Measurements from ENCODE around the gene NSDHL. TPM values are rescaled to one million over a fixed set of nuclear protein-coding genes. Genes with fewer than 3 reads are reported as not detected.

The NSDHL gene
- total RNA-seq, 1 experiment from 2014 or later: 24.7 TPM

GRCh38 chrX:152866386-152866785 lies 35.5 kb downstream of the NSDHL start:
- Histone ChIP-seq H3K27me3 (no peaks in the 10 kb centered on the region), H3K4me1 (no peaks in the 10 kb centered on the region), H3K4me3 (no peak overlapping the region), H3K36me3 (no peaks in the 10 kb centered on the region), H3K9me3 (replicated peaks) (no peaks in the 10 kb centered on the region), H3K27ac (no peak overlapping the region)
- DNase-seq: no peak

DNA sequence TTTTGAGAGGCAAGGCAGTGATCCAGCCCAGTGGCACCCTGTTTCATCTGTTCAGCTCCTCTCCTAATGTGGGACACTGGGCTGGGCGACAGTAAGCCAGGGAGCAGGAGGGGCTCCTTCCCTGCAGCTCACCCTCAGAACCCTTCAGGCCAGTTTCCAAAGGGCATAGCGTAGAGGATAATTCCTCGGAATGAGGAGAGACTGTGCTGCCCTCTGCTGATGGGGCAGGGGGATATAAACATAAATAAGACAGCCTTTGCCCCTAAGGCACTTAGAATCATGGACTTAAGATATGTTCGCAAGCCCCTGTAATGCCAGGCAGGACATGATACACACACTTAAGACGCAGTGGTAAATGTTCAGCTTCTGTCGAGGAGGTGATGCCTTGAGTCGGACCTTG lies 39.1 kb downstream of the NSDHL start:
- Histone ChIP-seq H3K36me3 (no peaks in the 10 kb centered on the region), H3K4me3 (no peak overlapping the region), H3K27me3 (no peaks in the 10 kb centered on the region), H3K9me3 (replicated peaks) (no peaks in the 10 kb centered on the region), H3K27ac (no peak overlapping the region), H3K4me1 (no peaks in the 10 kb centered on the region)
- no peak for DNase-seq

DNA sequence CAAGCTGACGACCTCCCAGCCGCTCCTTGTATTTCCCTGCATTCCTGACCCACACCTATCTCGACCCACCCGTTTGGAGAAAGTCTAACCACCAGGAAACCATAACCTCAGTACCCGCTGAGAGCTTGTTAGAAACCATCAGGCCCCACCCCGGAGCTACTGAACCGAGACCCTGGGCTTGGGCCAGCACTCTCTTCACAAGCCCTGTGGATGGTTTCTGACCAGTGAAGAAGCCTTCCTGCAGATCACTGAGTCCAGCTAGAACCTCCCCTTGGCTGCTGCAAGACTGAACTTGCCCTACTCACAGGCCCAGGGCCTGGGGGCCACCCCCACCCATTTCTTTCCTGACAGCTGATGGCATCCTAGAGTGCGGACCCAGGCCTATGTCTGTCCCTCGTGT lies 40.4 kb downstream of the NSDHL start:
- Histone ChIP-seq H3K27me3 (no peaks in the 10 kb centered on the region), H3K27ac (no peak overlapping the region), H3K9me3 (replicated peaks) (no peaks in the 10 kb centered on the region), H3K36me3 (no peaks in the 10 kb centered on the region), H3K4me3 (no peak overlapping the region), H3K4me1 (no peaks in the 10 kb centered on the region)
- no peak for DNase-seq

GRCh38 chrX:152872522-152872921 lies 41.7 kb downstream of the NSDHL start:
- Histone ChIP-seq H3K4me1 (no peaks in the 10 kb centered on the region), H3K36me3 (no peaks in the 10 kb centered on the region), H3K27me3 (no peaks in the 10 kb centered on the region), H3K4me3 (no peak overlapping the region), H3K27ac (no peak overlapping the region), H3K9me3 (replicated peaks) (no peaks in the 10 kb centered on the region)
- DNase-seq: no peak

- Histone ChIP-seq H3K4me1 (no peaks in the 10 kb centered on the region), H3K27me3 (no peaks in the 10 kb centered on the region), H3K4me3 (no peak overlapping the region), H3K9me3 (replicated peaks) (no peaks in the 10 kb centered on the region), H3K36me3 (no peaks in the 10 kb centered on the region), H3K27ac (no peak overlapping the region)
- DNase-seq: no peak
These were observed 42.5 kb downstream of the NSDHL start for GRCh38 chrX:152873361-152873760.

DNA sequence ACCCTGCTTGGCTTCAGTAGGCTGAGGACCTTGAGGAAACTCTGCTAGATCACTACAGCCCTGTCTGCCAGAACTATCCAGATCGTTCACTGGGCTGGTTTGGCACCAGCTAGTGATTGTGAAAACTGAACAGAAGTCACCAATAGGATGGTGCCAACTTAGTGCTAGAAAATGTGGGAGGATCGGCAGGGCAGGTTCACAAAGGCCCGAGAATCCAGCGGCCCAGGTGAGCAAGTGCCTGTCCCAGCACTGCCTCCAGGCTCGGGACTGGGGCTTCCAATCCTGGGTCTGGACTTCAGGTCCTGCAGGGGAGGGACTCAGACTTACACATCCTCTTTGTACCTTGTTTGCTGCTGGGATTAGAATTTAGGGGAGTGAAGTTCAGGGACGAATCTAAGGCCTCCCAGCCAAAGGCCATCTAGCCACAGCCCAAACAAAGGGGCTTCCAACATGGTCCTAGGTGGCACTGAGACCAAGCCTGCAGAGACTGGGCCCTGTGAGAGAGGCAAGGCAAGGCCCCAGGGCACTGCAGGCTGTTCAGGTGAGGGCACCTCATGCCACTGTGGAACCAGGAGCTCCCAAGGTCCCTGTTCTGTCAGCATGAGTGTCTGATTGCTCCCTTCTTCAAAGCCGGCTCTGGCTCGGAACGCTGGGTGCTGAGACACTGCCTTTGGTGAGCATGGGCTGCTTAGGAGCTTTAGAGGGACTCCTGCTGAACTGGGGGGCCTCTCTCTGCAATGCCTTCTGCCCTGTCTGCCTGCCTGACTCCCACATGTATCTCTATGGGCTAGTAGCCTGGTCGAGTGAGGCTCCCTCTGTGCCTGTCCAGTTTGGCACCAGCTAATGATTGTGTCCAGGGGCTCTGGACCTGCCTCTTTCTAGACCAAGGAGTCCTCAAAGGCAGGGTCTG lies 46.3 kb downstream of the NSDHL start:
- H3K27me3 ChIP-seq: no peaks in the 10 kb centered on the region
- DNase-seq: no peak
- no peaks in the 10 kb centered on the region for H3K36me3 ChIP-seq
- no peak overlapping the region for H3K4me3 ChIP-seq
- no peaks in the 10 kb centered on the region for H3K4me1 ChIP-seq
- no peak overlapping the region for H3K27ac ChIP-seq
- no peaks in the 10 kb centered on the region for H3K9me3 ChIP-seq (replicated peaks)

DNA sequence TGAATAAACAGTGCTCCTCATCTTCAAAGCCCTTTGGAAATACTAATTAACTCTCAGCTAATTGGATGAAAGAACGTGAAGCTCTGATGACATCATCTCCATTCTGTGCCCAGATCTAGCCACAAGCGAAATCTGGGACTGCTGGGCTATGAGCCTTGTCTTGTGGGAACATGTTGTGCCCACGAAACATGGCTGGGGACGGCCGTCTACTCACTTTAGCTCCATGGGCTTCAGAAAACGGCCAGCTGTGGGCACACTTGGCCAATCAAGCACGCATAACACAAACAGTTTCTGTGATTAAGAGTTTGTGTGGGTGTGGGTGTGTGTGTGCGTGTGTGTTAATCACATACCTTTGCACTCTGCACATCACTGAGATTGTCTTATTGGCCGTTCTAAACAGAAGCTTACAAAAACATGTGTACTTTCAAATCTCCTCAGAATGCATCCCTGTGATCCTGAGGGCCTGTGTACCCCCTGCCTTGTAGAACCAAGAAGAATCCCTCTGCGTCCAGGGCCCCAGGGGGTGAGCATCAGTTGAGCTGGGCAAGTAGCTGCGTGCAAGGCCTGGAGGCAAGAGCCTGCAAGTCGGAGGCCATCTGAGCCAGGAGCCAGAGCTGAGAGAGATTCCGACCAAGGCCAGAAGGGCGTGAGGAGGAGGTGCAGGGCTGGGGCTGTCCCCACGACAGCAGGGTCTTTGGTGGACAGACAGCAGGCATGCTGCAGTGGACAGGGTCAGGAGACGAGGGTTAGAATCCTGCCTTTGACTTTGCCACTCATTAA lies 48.3 kb downstream of the NSDHL start:
- H3K4me1 ChIP-seq: no peaks in the 10 kb centered on the region
- no peaks in the 10 kb centered on the region for H3K9me3 ChIP-seq (replicated peaks)
- H3K27me3 ChIP-seq: no peaks in the 10 kb centered on the region
- no peak overlapping the region for H3K27ac ChIP-seq
- DNase-seq: no peak
- no peaks in the 10 kb centered on the region for H3K36me3 ChIP-seq
- no peak overlapping the region for H3K4me3 ChIP-seq

GRCh38 chrX:152881289-152881688 lies 50.4 kb downstream of the NSDHL start:
- Histone ChIP-seq H3K27ac (no peak overlapping the region), H3K36me3 (no peaks in the 10 kb centered on the region), H3K4me1 (no peaks in the 10 kb centered on the region), H3K9me3 (replicated peaks) (no peaks in the 10 kb centered on the region), H3K27me3 (no peaks in the 10 kb centered on the region), H3K4me3 (no peak overlapping the region)
- no peak for DNase-seq

- no peaks in the 10 kb centered on the region for H3K27me3 ChIP-seq
- no peak overlapping the region for H3K27ac ChIP-seq
- H3K9me3 ChIP-seq (replicated peaks): no peaks in the 10 kb centered on the region
- no peaks in the 10 kb centered on the region for H3K4me1 ChIP-seq
- no peaks in the 10 kb centered on the region for H3K36me3 ChIP-seq
- DNase-seq: no peak
- no peak overlapping the region for H3K4me3 ChIP-seq
These were observed 53.3 kb downstream of the NSDHL start for GRCh38 chrX:152884171-152884570.

GRCh38 chrX:152886716-152887115 lies 55.9 kb downstream of the NSDHL start:
- no peak overlapping the region for H3K27ac ChIP-seq
- no peaks in the 10 kb centered on the region for H3K4me1 ChIP-seq
- H3K4me3 ChIP-seq: no peak overlapping the region
- H3K27me3 ChIP-seq: no peaks in the 10 kb centered on the region
- no peaks in the 10 kb centered on the region for H3K9me3 ChIP-seq (replicated peaks)
- no peak for DNase-seq
- H3K36me3 ChIP-seq: no peaks in the 10 kb centered on the region

- H3K36me3 ChIP-seq: no peaks in the 10 kb centered on the region
- no peaks in the 10 kb centered on the region for H3K27me3 ChIP-seq
- no peaks in the 10 kb centered on the region for H3K4me1 ChIP-seq
- DNase-seq: no peak
- no peak overlapping the region for H3K4me3 ChIP-seq
- no peaks in the 10 kb centered on the region for H3K9me3 ChIP-seq (replicated peaks)
- H3K27ac ChIP-seq: no peak overlapping the region
These were observed 61.6 kb downstream of the NSDHL start for GRCh38 chrX:152892499-152892898.

DNA sequence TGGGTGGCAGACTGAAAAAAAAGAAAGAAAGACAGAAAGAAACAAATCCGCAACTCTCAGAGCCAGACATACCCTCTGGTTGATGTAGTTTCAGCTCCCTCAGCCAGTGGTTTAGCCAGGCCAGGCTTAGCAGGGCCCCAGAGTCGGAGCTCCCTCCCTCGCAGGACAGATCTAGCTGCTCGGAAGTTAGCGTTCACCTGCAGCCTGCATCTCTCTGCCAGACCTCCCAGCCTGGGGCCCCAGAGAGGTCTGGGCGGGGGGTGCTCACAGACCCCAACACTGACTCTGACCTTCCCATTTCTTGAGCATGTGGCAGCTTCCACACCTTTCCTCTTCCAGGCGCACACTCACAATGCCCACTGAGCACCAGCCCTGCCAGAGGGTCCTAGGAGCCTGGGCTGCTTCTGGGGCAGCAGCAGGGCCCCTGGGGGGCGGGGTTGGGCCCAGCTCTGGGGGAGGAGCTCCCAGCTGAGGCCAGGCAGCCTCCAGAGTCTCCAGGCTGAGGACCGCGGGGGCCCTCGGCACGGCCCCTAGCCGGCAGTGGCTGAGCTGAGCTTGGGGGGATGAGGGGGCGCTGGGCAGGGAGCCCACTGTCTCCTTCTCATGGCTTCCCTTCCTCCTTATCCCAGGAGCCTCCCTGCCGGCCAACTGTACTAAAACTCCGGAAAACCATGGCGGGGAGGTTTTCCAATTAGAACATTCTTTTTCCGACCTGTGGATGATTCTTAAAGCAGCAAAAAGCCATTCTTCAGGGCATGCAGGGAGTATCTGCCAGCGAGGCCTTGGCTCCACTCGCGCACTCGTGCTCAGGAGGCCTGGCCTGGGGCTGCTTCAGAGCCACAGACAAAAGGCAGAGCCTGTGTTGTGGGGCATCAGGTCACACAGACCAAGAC lies 62.4 kb downstream of the NSDHL start:
- Histone ChIP-seq H3K4me1 (no peaks in the 10 kb centered on the region), H3K36me3 (no peaks in the 10 kb centered on the region), H3K9me3 (replicated peaks) (no peaks in the 10 kb centered on the region), H3K27ac (no peak overlapping the region), H3K4me3 (no peak overlapping the region), H3K27me3 (no peaks in the 10 kb centered on the region)
- no peak for DNase-seq

GRCh38 chrX:152893980-152894610 lies 63.2 kb downstream of the NSDHL start:
- Histone ChIP-seq H3K9me3 (replicated peaks) (no peaks in the 10 kb centered on the region), H3K36me3 (no peaks in the 10 kb centered on the region), H3K4me1 (no peaks in the 10 kb centered on the region), H3K27ac (no peak overlapping the region), H3K27me3 (no peaks in the 10 kb centered on the region), H3K4me3 (no peak overlapping the region)
- DNase-seq: no peak

- Histone ChIP-seq H3K27ac (no peak overlapping the region), H3K4me3 (no peak overlapping the region), H3K4me1 (no peaks in the 10 kb centered on the region), H3K27me3 (no peaks in the 10 kb centered on the region), H3K9me3 (replicated peaks) (no peaks in the 10 kb centered on the region), H3K36me3 (no peaks in the 10 kb centered on the region)
- DNase-seq: no peak
These were observed 64.3 kb downstream of the NSDHL start for GRCh38 chrX:152895121-152895520.

All from SJCRH30 (cell line).